ENCODE results near the gene SEBOX.
A peak's percentile ranks its signal among the peaks of the same experiment; 100 is the strongest.

Gene SEBOX

DNA sequence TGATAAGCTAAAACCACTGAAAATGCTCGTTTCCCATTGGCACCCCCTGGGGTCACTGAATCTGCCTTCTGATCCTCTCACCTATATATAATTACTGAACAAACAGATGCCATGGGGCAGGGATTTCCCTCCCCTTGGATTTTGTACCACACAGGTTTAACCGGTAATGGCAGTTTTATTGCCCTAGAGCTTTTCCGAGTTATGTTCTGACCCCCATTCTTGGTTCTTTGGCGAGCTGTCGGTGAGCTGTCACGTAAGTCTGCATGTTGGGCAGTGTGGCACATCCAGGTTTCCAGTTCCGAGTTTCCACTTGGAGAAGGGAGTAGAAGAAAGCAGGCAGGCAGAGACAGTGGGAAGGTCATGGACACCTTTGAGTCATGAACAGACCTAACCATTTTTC lies 38.9 kb downstream of the SEBOX start:
- in situ Hi-C loops (cut with HindIII; ENCODE audit: low sequenced_read_pairs) = no loop called here
- no peak overlapping the region for H3K4me3 ChIP-seq (ENCODE audit: low read depth, low read length)
- TF ChIP-seq CTCF (IDR thresholded peaks at IDR 0.05; ENCODE audit: low read depth, low read length, missing control alignments) = no peak
- DNase-seq (ENCODE audit: low read depth) = no peak

DNA sequence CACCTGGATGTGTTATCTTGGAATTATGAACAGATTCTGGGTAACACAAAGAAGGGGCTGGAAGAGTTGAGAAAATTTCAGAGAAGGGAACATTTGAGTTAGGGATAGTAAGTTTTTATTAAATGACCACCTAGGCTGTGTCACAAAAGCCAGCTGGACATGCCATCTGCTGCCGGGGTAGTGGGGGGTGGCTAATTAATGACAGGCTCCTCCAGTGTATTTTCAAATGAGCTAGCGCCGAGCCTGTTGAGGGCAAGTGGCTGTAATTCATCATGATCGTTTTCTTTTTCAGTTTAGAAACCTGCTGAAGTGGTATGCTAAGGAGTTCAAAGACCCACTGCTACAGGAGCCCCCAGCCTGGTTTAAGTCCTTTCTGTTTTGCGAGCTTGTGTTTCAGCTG lies 39.8 kb downstream of the SEBOX start:
- in situ Hi-C loops (cut with HindIII; ENCODE audit: low sequenced_read_pairs) = no loop called here
- DNase-seq (ENCODE audit: low read depth) = no peak
- no peak for TF ChIP-seq CTCF (IDR thresholded peaks at IDR 0.05; ENCODE audit: low read depth, low read length, missing control alignments)
- no peak overlapping the region for H3K4me3 ChIP-seq (ENCODE audit: low read depth, low read length)

DNA sequence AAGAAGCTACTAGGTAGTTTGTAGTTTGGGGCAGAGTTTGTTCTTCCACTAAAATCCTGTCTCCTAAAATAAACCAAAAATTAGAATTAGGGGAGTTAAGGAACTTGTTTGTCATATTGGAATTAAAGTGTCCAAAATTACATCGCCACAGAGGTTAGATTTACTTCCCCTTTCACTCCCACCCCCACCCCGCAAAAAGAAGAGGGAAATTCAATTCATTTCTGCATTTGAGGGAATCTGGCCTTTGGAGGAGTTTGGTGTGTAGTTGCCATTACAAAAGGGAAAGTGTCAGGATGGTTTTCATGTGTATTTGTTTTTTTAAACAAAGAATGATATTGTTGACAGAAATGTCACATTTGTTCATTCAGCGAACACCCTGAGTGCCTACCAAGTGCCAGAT lies 40.2 kb downstream of the SEBOX start:
- TF ChIP-seq CTCF (IDR thresholded peaks at IDR 0.05; ENCODE audit: low read depth, low read length, missing control alignments) = no peak
- no peak for DNase-seq (ENCODE audit: low read depth)
- no peak overlapping the region for H3K4me3 ChIP-seq (ENCODE audit: low read depth, low read length)
- in situ Hi-C loops (cut with HindIII; ENCODE audit: low sequenced_read_pairs) = no loop called here

DNA sequence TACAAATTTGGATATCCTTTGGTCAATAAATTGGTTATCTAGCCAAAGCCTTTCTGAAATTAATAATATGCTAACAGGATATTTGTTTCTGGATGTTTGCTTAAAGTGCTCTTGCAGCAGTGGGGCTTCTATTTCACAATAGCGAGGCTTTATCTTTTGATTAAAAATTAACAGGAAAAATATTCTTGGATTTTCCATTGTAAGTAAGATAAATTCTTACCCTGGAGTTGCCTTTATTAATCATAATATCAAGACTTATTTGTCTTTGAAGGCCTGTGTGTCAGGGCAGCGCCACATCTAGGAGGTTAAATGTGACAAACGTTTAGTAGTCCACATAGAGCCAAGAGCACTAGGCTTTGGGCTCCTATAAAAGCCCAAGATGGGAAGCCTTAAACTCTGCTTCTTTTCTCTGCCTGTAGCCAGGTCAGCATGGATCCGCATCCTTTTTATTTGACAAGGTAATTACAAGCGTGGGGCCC lies 40.7 kb downstream of the SEBOX start:
- TF ChIP-seq CTCF (IDR thresholded peaks at IDR 0.05; ENCODE audit: low read depth, low read length, missing control alignments) = no peak
- in situ Hi-C loops (cut with HindIII; ENCODE audit: low sequenced_read_pairs) = no loop called here
- no peak overlapping the region for H3K4me3 ChIP-seq (ENCODE audit: low read depth, low read length)
- DNase-seq (ENCODE audit: low read depth) = no peak

DNA sequence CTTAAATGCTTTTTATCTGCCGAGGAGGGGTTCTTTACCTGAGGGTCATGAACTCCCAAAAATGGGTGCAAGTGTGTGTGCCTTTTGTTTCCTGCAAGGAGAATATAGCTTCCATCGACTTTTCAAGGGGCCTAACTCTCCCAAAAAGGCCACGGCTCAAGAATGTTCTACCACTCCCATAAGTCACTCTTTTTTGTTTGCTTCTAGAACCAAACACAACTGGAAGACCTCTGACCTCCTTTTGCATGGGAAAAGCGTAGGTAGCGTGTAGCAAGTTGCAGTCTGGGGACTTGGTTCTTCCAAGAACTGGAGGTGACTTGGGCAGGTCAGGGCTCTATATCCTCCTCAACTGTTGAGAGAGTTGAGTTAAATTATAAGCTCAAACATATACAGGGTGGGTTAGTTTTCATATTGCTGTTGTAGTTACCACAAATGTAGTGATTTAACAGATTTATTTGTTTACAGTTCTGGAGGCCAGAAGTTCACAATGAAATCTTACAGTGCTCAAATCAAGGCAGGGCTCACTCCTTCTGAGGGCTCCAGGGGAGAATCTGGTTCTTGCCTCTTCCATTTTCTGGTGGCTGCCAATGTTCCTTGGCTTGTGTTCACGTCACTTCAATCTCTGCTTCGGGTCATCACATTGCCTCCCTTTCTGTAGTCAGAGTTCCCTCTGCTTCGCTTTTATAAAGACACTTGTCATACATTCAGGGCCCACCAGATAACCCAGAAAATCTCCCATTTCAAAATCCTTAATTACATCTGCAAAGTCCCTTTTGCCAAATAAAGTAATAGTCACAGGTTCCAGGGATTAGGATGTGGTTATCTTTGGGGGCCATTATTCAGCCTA lies 44.6 kb downstream of the SEBOX start:
- in situ Hi-C loops (cut with HindIII; ENCODE audit: low sequenced_read_pairs) = no loop called here
- no peak for TF ChIP-seq CTCF (IDR thresholded peaks at IDR 0.05; ENCODE audit: low read depth, low read length, missing control alignments)
- DNase-seq (ENCODE audit: low read depth) = no peak
- H3K4me3 ChIP-seq (ENCODE audit: low read depth, low read length) = peak overlapping the region; percentile 55

- no peak for TF ChIP-seq CTCF (IDR thresholded peaks at IDR 0.05; ENCODE audit: low read depth, low read length, missing control alignments)
- DNase-seq (ENCODE audit: low read depth) = no peak
- H3K4me3 ChIP-seq (ENCODE audit: low read depth, low read length) = peak overlapping the region; percentile 55
- in situ Hi-C loops (cut with HindIII; ENCODE audit: low sequenced_read_pairs) = no loop called here
These were observed 45.4 kb downstream of the SEBOX start for GRCh38 chr17:28319598-28319935.

Data from astrocyte of the cerebellum (primary cell).